NCI-H1694 (cell line): ENCODE results near the gene ILDR1.
"Not testable (repeated sequence)": the region's sequence is repeated elsewhere in the genome, so short reads cannot be mapped to it uniquely, and the experiment has no call there.

Source experiments
- DNase-seq: peaks from one replicate; lab custom pipeline; 2025; lab: John Stamatoyannopoulos, UW

Gene ILDR1

GRCh38 chr3:122021811-122022401, at the start of gene ILDR1:
TSS of gene ILDR1 (minus strand) at chr3:122022247. CDS start at chr3:122022077, 170 bp downstream.
- no peak for DNase-seq

GRCh38 chr3:122067588-122068240, 45.7 kb upstream of the ILDR1 start:
- DNase-seq, result no peak

- DNase-seq, result no peak
These were observed 45.1 kb upstream of the ILDR1 start for GRCh38 chr3:122067214-122067550.

GRCh38 chr3:122066331-122067213, 44.5 kb upstream of the ILDR1 start:
- DNase-seq, result no peak

GRCh38 chr3:122064326-122064725, 42.3 kb upstream of the ILDR1 start:
- no peak for DNase-seq

- no peak for DNase-seq
These were observed 41.9 kb upstream of the ILDR1 start for GRCh38 chr3:122063908-122064307.

- DNase-seq, result no peak
These were observed 38.1 kb upstream of the ILDR1 start for GRCh38 chr3:122060040-122060698.

- DNase-seq, result no peak
These were observed 36.2 kb upstream of the ILDR1 start for GRCh38 chr3:122058294-122058693.

GRCh38 chr3:122057671-122058070, 35.6 kb upstream of the ILDR1 start:
- DNase-seq, result no peak

- no peak for DNase-seq
These were observed 33.2 kb upstream of the ILDR1 start, which contains the start of gene CD86 for GRCh38 chr3:122055215-122055614. TSS of gene CD86 (plus strand) at chr3:122055362. CDS start at chr3:122055490, 128 bp downstream.

GRCh38 chr3:122052968-122053367, 30.9 kb upstream of the ILDR1 start:
- no peak for DNase-seq

GRCh38 chr3:122047773-122048172, 25.7 kb upstream of the ILDR1 start:
- not testable (repeated sequence) for DNase-seq

GRCh38 chr3:122047296-122047695, 25.2 kb upstream of the ILDR1 start:
- DNase-seq, result not testable (repeated sequence)

- DNase-seq, result no peak
These were observed 11.0 kb upstream of the ILDR1 start for GRCh38 chr3:122033023-122033422.

- DNase-seq, result no peak
These were observed 10.5 kb upstream of the ILDR1 start for GRCh38 chr3:122032531-122032930.

GRCh38 chr3:122031123-122031468, 9.0 kb upstream of the ILDR1 start:
- no peak for DNase-seq

- no peak for DNase-seq
These were observed 8.5 kb upstream of the ILDR1 start for GRCh38 chr3:122030381-122031122.

- DNase-seq, result no peak
These were observed 3.2 kb upstream of the ILDR1 start for GRCh38 chr3:122025296-122025695.

GRCh38 chr3:122024800-122025199, 2.8 kb upstream of the ILDR1 start:
- no peak for DNase-seq

GRCh38 chr3:122023335-122023910, 1.4 kb upstream of the ILDR1 start:
- no peak for DNase-seq

- DNase-seq, result no peak
These were observed 1.0 kb downstream of the ILDR1 start for GRCh38 chr3:122021037-122021436.
